HCT116 (cell line): ENCODE results near the gene CRYAB. TPM values are rescaled to one million over a fixed set of nuclear protein-coding genes. Genes with fewer than 3 reads are reported as not detected.

Source experiments
- ATAC-seq: fragments of 200-7000 bp; cut with Tn5 transposase; 2 replicates; pipeline ENCODE4 v1.9.1; 2020; ENCODE audit warnings: mild to moderate bottlenecking, moderate library complexity
- BruUV-seq: library from RNA; stranded (reverse); fragments of 400-500 nt; replicated peaks from 2 replicates; lab custom pipeline; 2021; lab: Mats Ljungman, UMichigan
- CTCF ChIA-PET: fragments of 300-600 bp; sonication (Branson Sonifier 250); formaldehyde crosslinking; loops from one replicate; lab custom pipeline; 2021; ENCODE audit warnings: antibody characterized with exemption; lab: Charles Lee
- POLR2A ChIA-PET: fragments of 300-600, 350-600 bp; sonication (Branson Sonifier 250); formaldehyde crosslinking; loops from one replicate; lab custom pipeline; 2021; ENCODE audit warnings: antibody characterized with exemption; lab: Charles Lee
- RAD21 ChIA-PET, 2 experiments: fragments of 300-600 bp; sonication (Branson Sonifier 250); formaldehyde crosslinking; loops; one replicate each; lab custom pipeline; 2023; ENCODE audit warnings: low total read pairs in 2 of 2; ENCODE audit not compliant: uncharacterized antibody in 2 of 2, unreplicated experiment in 2 of 2, low non-redundant PET in 1 of 2; lab: Charles Lee
- DNase-seq: peaks from one replicate; pipeline ENCODE4 v3.0.0-alpha.2; 2010; ENCODE audit warnings: low read depth, low spot score
- H2AFZ ChIP-seq: fragments of 200-600 bp; shearing (Covaris generic), sonication (generic); 2 replicates; pipeline ENCODE4 v1.6.1; 2017; ENCODE audit warnings: low read depth, mixed run types, mixed read lengths, antibody characterized with exemption, low read length; ENCODE audit not compliant: poor library complexity, severe bottlenecking
- H3K27ac ChIP-seq: 2 replicates; pipeline ENCODE4 v1.5.1; 2012; ENCODE audit warnings: low read depth, low read length
- H3K27me3 ChIP-seq: fragments of 200-600 bp; sonication (generic); 2 replicates; pipeline ENCODE4 v1.6.1; 2016; ENCODE audit warnings: mixed run types, low read length, mixed read lengths; ENCODE audit not compliant: insufficient read depth
- H3K36me3 ChIP-seq, 2 experiments: fragments of 200-500 bp in 1 of 2; fragments of 200-600 bp in 1 of 2; sonication (Bioruptor generic) in 1 of 2; sonication (generic) in 1 of 2; 2 replicates each; pipeline versions ENCODE4 v1.5.1 to v1.6.1; 2014 to 2016; ENCODE audit warnings: low read length in 2 of 2, inconsistent platforms in 1 of 2, mixed read lengths in 1 of 2, mixed run types in 1 of 2; ENCODE audit not compliant: insufficient read depth in 2 of 2, control insufficient read depth in 1 of 2
- H3K4me1 ChIP-seq, 2 experiments: fragments of 200-600 bp in 1 of 2; sonication (generic) in 1 of 2; 2 replicates each; pipeline versions ENCODE4 v1.5.1 to v1.6.1; 2012 to 2017; ENCODE audit warnings: low read length in 2 of 2, inconsistent platforms in 1 of 2, mild to moderate bottlenecking in 1 of 2, mixed read lengths in 1 of 2, mixed run types in 1 of 2, moderate library complexity in 1 of 2; ENCODE audit not compliant: insufficient read depth in 2 of 2, control insufficient read depth in 1 of 2
- H3K4me2 ChIP-seq: fragments of 200-600 bp; sonication (generic); 2 replicates; pipeline ENCODE4 v1.6.1; 2017; ENCODE audit warnings: mixed run types, low read length, mixed read lengths
- H3K4me3 ChIP-seq, 2 experiments: fragments of 200-600 bp in 1 of 2; sonication (generic) in 1 of 2; replicated peaks in 1 of 2; 2 replicates each; pipeline ENCODE4 v1.5.1; 2011 to 2016; ENCODE audit warnings: low read length in 2 of 2, control low read depth in 1 of 2, low read depth in 1 of 2, mild to moderate bottlenecking in 1 of 2, mixed read lengths in 1 of 2, mixed run types in 1 of 2
- H3K79me2 ChIP-seq: fragments of 200-600 bp; sonication (generic); 2 replicates; pipeline ENCODE4 v1.6.1; 2017; ENCODE audit warnings: mild to moderate bottlenecking, mixed run types, low read length, moderate library complexity, mixed read lengths; ENCODE audit not compliant: insufficient read depth
- H3K9ac ChIP-seq: fragments of 200-600 bp; sonication (generic); 2 replicates; pipeline ENCODE4 v1.6.1; 2016; ENCODE audit warnings: low read length, mixed read lengths
- H3K9me2 ChIP-seq: fragments of 200-600 bp; sonication (generic), shearing (Covaris generic); 2 replicates; pipeline ENCODE4 v1.6.1; 2017; ENCODE audit warnings: mixed run types, mild to moderate bottlenecking, moderate library complexity; ENCODE audit not compliant: insufficient read depth
- H3K9me3 ChIP-seq, 2 experiments: fragments of 200-500 bp in 1 of 2; fragments of 200-600 bp in 1 of 2; sonication (Bioruptor generic) in 1 of 2; sonication (generic) in 1 of 2; 2 replicates each; pipeline ENCODE4 v1.6.1; 2014 to 2017; ENCODE audit warnings: low read length in 2 of 2, mixed read lengths in 2 of 2, inconsistent platforms in 1 of 2, low read depth in 1 of 2, mild to moderate bottlenecking in 1 of 2, mixed run types in 1 of 2, moderate library complexity in 1 of 2; ENCODE audit not compliant: control insufficient read depth in 1 of 2, insufficient read depth in 1 of 2
- H4K20me1 ChIP-seq: fragments of 200-600 bp; sonication (generic), shearing (Covaris generic); 2 replicates; pipeline ENCODE4 v1.6.1; 2017; ENCODE audit warnings: mixed run types, mild to moderate bottlenecking, moderate library complexity; ENCODE audit not compliant: insufficient read depth
- CEBPB ChIP-seq: IDR thresholded peaks from 2 replicates; pipeline ENCODE4 v1.6.1; 2012; ENCODE audit warnings: low read depth
- ELF1 ChIP-seq: IDR thresholded peaks from 2 replicates; pipeline ENCODE4 v1.6.1; 2012; ENCODE audit warnings: low read depth, borderline replicate concordance
- SRF ChIP-seq: IDR thresholded peaks from 2 replicates; pipeline ENCODE4 v1.6.1; 2012; ENCODE audit warnings: low read depth
- YY1 ChIP-seq: IDR thresholded peaks from 2 replicates; pipeline ENCODE4 v1.6.1; 2011; ENCODE audit warnings: low read length, low read depth, moderate library complexity, mild to moderate bottlenecking; ENCODE audit not compliant: insufficient replicate concordance; ENCODE audit errors: extremely low read depth
- ZNF274 ChIP-seq: fragments of 200-500 bp; sonication (Bioruptor generic); IDR thresholded peaks from 2 replicates; pipeline ENCODE4 v1.6.1; 2014; ENCODE audit warnings: mild to moderate bottlenecking, low read depth, low read length, inconsistent platforms
- intact Hi-C: fragments of 100-400 bp; cut with micrococcal nuclease; formaldehyde crosslinking; loops from 2 replicates; pipeline ENCODE4 v1.10.0; 2022
- total RNA-seq: library from RNA; stranded (reverse); gene quantifications from one replicate; pipeline ENCODE4 v1.2.1, GENCODE V29; 2021; ENCODE audit not compliant: unreplicated experiment
- TF ChIP-seq, protein P1 (sequence below): IDR thresholded peaks from 2 replicates; pipeline ENCODE4 v1.6.1; 2012

CRYAB gene
- total RNA-seq, 1 experiment from 2014 or later = not detected

DNA sequence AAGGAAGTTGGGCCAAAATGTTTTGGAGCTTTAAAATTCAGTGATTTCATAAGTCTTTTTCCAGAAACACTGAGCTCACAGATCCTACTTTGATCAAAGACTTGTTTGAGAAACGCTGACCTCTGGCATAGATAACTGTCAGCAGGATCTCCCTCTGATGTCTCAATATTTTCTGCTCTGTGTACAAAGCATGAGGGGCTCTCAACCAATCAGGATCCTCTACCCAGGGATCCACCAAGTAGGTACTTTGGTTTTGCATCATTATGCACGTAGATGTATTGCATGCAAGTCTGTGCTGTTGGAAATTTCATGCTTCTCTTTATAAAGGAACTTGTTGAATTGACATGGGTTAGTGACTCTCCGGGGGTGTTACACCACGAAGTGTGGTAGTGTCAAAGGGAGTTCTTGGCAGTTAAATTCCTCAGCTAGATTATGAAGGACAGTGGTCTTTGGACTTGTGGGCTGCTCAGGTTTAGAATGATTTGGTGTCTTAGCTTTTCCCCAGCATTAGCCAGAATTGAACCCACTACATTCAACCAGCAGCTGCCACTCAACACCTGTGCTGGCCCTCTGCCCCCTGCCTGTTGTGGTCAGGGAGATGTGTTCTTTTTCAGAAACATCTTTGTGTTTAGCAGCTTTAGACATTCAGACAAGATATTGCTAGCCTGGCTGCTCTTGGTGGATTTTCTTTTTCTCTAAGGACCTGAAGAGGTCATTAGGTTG, 23.9 kb upstream of the CRYAB start:
- ChIA-PET CTCF (interaction anchor here (1.0 kb wide), 2 partner anchors 9 to 46 kb away, joined by 3 to 6 read pairs; no protein-coding TSS in a partner anchor), RAD21 (interaction anchor here in 1 of 2 experiments (1.6 kb wide), 1 partner anchor 64 kb away, joined by 3 read pairs; the partner anchor contains the start of gene ALG9), POLR2A (interaction anchor here (0.5 kb wide), 1 partner anchor 180 kb away, joined by 5 read pairs; no protein-coding TSS in a partner anchor)
- BruUV-seq = no TSS peak
- H3K27me3 ChIP-seq = no peaks in the 10 kb centered on the region
- H3K9me3 ChIP-seq = no peaks in the 10 kb centered on the region
- no peaks in the 10 kb centered on the region for H4K20me1 ChIP-seq
- H3K4me3 ChIP-seq = no peak overlapping the region
- H3K36me3 ChIP-seq = no peaks in the 10 kb centered on the region
- TF ChIP-seq, protein P1, sequence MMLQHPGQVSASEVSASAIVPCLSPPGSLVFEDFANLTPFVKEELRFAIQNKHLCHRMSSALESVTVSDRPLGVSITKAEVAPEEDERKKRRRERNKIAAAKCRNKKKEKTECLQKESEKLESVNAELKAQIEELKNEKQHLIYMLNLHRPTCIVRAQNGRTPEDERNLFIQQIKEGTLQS = no peak
- TF ChIP-seq, all 23 proteins: peak for 0
- intact Hi-C loops = no loop called here
- DNase-seq (no peak), ATAC-seq (no peak)
- Histone ChIP-seq H3K4me2 (no peak overlapping the region), H3K9me2 (no peaks in the 10 kb centered on the region), H3K79me2 (no peaks in the 10 kb centered on the region), H3K9ac (no peak overlapping the region), H3K4me1 (peaks cover 20 to 33% of the 10 kb centered on the region in 2 experiments; a peak in 3 of 4 replicates), H2AFZ (no peak overlapping the region), H3K27ac (no peak overlapping the region)

DNA sequence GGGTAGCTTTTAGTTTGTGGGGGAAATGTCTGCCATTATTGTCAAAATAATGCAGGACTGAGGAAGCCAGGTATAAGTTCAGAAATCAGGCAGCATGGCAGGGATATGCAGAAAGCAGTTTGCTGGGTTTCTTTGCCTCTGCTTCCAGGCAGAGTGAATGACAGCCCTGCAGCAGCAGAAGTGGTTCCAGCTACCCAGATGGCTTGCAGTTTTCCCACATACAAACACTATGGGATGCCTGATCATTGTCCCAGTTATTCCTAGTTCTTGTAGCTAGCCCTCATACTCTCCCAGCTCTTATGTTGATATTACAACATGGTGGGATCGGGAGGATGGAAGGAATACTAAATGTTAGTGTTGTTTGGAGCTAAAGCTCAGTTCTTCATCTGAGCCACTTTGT, 22.7 kb upstream of the CRYAB start:
- Histone ChIP-seq H3K9ac (no peak overlapping the region), H3K9me3 (no peaks in the 10 kb centered on the region), H3K27me3 (no peaks in the 10 kb centered on the region), H3K4me2 (no peak overlapping the region), H3K4me3 (no peak overlapping the region), H3K79me2 (no peaks in the 10 kb centered on the region), H2AFZ (no peak overlapping the region), H3K4me1 (peaks cover 20 to 33% of the 10 kb centered on the region in 2 experiments; a peak in 3 of 4 replicates), H3K27ac (no peak overlapping the region), H3K9me2 (no peaks in the 10 kb centered on the region), H3K36me3 (no peaks in the 10 kb centered on the region), H4K20me1 (no peaks in the 10 kb centered on the region)
- no peak for TF ChIP-seq ZNF274
- TF ChIP-seq SRF = no peak
- TF ChIP-seq CEBPB = no peak
- no peak for TF ChIP-seq YY1
- TF ChIP-seq ELF1 = no peak
- ATAC-seq (no peak), DNase-seq (no peak)
- RAD21 ChIA-PET = interaction anchor here in 1 of 2 experiments (0.7 kb wide), 1 partner anchor 290 kb away, joined by 3 read pairs; no protein-coding TSS in a partner anchor
- BruUV-seq = no TSS peak
- intact Hi-C loops = loop anchor here (5.0 kb wide), 2 partner anchors 153 to 243 kb away; partner anchors contain the start of genes BCO2, SDHD and TIMM8B
- POLR2A ChIA-PET = no interaction called here
- CTCF ChIA-PET = interaction anchor here (1.3 kb wide), 1 partner anchor 346 kb away, joined by 3 read pairs; no protein-coding TSS in a partner anchor
